GM23338 (cell line): Measurements from ENCODE around the gene SPAG16. TPM values are rescaled to one million over a fixed set of nuclear protein-coding genes. Genes with fewer than 3 reads are reported as not detected.

Experiments
- ATAC-seq: fragments of 200-7000 bp; cut with Tn5 transposase; 3 replicates; pipeline ENCODE4 v1.9.1; 2020
- DNase-seq: peaks from one replicate; pipeline ENCODE4 v3.0.0-alpha.2; 2015; ENCODE audit warnings: low spot score
- H2AFZ ChIP-seq: fragments of 200-600 bp; sonication (generic); 2 replicates; pipeline ENCODE4 v1.8.0; 2016; ENCODE audit warnings: antibody characterized with exemption, mild to moderate bottlenecking, moderate library complexity
- H3F3A ChIP-seq: fragments of 200-600 bp; sonication (generic); replicated peaks from 2 replicates; pipeline ENCODE4 v1.8.0; 2017; ENCODE audit warnings: antibody characterized with exemption, mixed run types, low read depth
- H3K27ac ChIP-seq: fragments of 200-600 bp; sonication (generic); 2 replicates; pipeline ENCODE4 v1.6.1; 2016; ENCODE audit warnings: low read depth
- H3K27me3 ChIP-seq: fragments of 200-600 bp; sonication (generic); 2 replicates; pipeline ENCODE4 v1.8.0; 2016; ENCODE audit warnings: mild to moderate bottlenecking, mixed run types, moderate library complexity; ENCODE audit not compliant: insufficient read depth
- H3K36me3 ChIP-seq: fragments of 200-600 bp; sonication (generic); 2 replicates; pipeline ENCODE4 v1.8.0; 2016; ENCODE audit warnings: mild to moderate bottlenecking; ENCODE audit not compliant: insufficient read depth
- H3K4me1 ChIP-seq: fragments of 200-600 bp; sonication (generic); 2 replicates; pipeline ENCODE4 v1.8.0; 2016; ENCODE audit warnings: mild to moderate bottlenecking, moderate library complexity; ENCODE audit not compliant: insufficient read depth
- H3K4me2 ChIP-seq: fragments of 200-600 bp; sonication (generic); 2 replicates; pipeline ENCODE4 v1.7.1; 2017; ENCODE audit warnings: mixed run types
- H3K4me3 ChIP-seq: fragments of 200-600 bp; sonication (generic); 2 replicates; pipeline ENCODE4 v1.6.1; 2016; ENCODE audit warnings: mixed run types
- H3K79me2 ChIP-seq: fragments of 200-600 bp; sonication (generic); replicated peaks from 2 replicates; pipeline ENCODE4 v1.8.0; 2017; ENCODE audit warnings: mild to moderate bottlenecking; ENCODE audit not compliant: insufficient read depth
- H3K9me2 ChIP-seq: fragments of 200-600 bp; sonication (generic); 2 replicates; pipeline ENCODE4 v1.8.0; 2017; ENCODE audit not compliant: insufficient read depth
- H4K20me1 ChIP-seq: fragments of 200-600 bp; sonication (generic); replicated peaks from 2 replicates; pipeline ENCODE4 v1.8.0; 2017; ENCODE audit warnings: mild to moderate bottlenecking; ENCODE audit not compliant: insufficient read depth
- H3K27ac Mint-ChIP-seq: 2 replicates; pipeline ENCODE4 v1.8.0; 2020; ENCODE audit warnings: inconsistent platforms, mild to moderate bottlenecking, moderate library complexity, mixed read lengths
- H3K27me3 Mint-ChIP-seq: 3 replicates; pipeline ENCODE4 v1.8.0; 2022; ENCODE audit warnings: low read depth, mild to moderate bottlenecking, moderate library complexity, mixed read lengths, inconsistent platforms; ENCODE audit not compliant: insufficient read depth, poor library complexity
- H3K36me3 Mint-ChIP-seq: 3 replicates; pipeline ENCODE4 v1.8.0; 2021; ENCODE audit warnings: low read depth, mild to moderate bottlenecking, inconsistent platforms, moderate library complexity, mixed read lengths
- H3K4me1 Mint-ChIP-seq: 3 replicates; pipeline ENCODE4 v1.8.0; 2020; ENCODE audit warnings: mild to moderate bottlenecking, inconsistent platforms, mixed read lengths
- H3K4me3 Mint-ChIP-seq: 3 replicates; pipeline ENCODE4 v1.8.0; 2021; ENCODE audit warnings: moderate library complexity, mild to moderate bottlenecking, inconsistent platforms, mixed read lengths
- H3K9me3 Mint-ChIP-seq: 3 replicates; pipeline ENCODE4 v1.8.0; 2020; ENCODE audit warnings: moderate library complexity, mild to moderate bottlenecking, inconsistent platforms, mixed read lengths
- CREB1 ChIP-seq: fragments of 250-450 bp; sonication (Bioruptor Pico); IDR thresholded peaks from 2 replicates; pipeline ENCODE4 v1.5.0; 2020; ENCODE audit warnings: low read depth, mild to moderate bottlenecking, moderate library complexity
- CTCF ChIP-seq, 2 experiments: fragments of 200-600 bp in 1 of 2; sonication (generic) in 1 of 2; conservative IDR thresholded peaks; 2 replicates each; pipeline versions ENCODE4 v1.5.1 to v1.6.1; 2016 to 2017; ENCODE audit warnings: antibody characterized with exemption in 2 of 2, low read depth in 2 of 2, mild to moderate bottlenecking in 2 of 2, moderate library complexity in 1 of 2
- ETS1 ChIP-seq: IDR thresholded peaks from 2 replicates; pipeline ENCODE4 v1.6.1; 2016; ENCODE audit warnings: antibody characterized with exemption
- EZH2 ChIP-seq: fragments of 200-600 bp; sonication (generic); IDR thresholded peaks from one replicate; pipeline ENCODE4 v1.8.0; 2017; ENCODE audit warnings: antibody characterized with exemption, mild to moderate bottlenecking, low read depth; ENCODE audit not compliant: unreplicated experiment
- EZH2phosphoT487 ChIP-seq: fragments of 200-600 bp; sonication (generic); IDR thresholded peaks from one replicate; pipeline ENCODE4 v1.8.1; 2018; ENCODE audit warnings: antibody characterized with exemption; ENCODE audit not compliant: unreplicated experiment
- JUNB ChIP-seq: IDR thresholded peaks from one replicate; pipeline ENCODE4 v1.6.1; 2016; ENCODE audit warnings: antibody characterized with exemption; ENCODE audit not compliant: unreplicated experiment
- NANOG ChIP-seq: IDR thresholded peaks from 2 replicates; pipeline ENCODE4 v1.6.1; 2016; ENCODE audit warnings: antibody characterized with exemption, borderline replicate concordance
- POLR2AphosphoS5 ChIP-seq: IDR thresholded peaks from 2 replicates; pipeline ENCODE4 v1.6.1; 2016; ENCODE audit warnings: antibody characterized with exemption, low read depth
- REST ChIP-seq: IDR thresholded peaks from one replicate; pipeline ENCODE4 v1.6.1; 2018; ENCODE audit warnings: antibody characterized with exemption; ENCODE audit not compliant: unreplicated experiment
- STAT1 ChIP-seq: IDR thresholded peaks from one replicate; pipeline ENCODE4 v1.6.1; 2016; ENCODE audit warnings: antibody characterized with exemption; ENCODE audit not compliant: unreplicated experiment
- ZNF114 ChIP-seq: fragments of 250-450 bp; sonication (Bioruptor Pico); IDR thresholded peaks from 2 replicates; pipeline ENCODE4 v1.5.0; 2020; ENCODE audit warnings: mild to moderate bottlenecking, moderate library complexity
- ZNF331 ChIP-seq: fragments of 250-450 bp; sonication (Bioruptor Pico); IDR thresholded peaks from 2 replicates; pipeline ENCODE4 v1.5.0; 2020; ENCODE audit warnings: low read depth, mild to moderate bottlenecking, moderate library complexity
- ZNF462 ChIP-seq: fragments of 250-450 bp; sonication (Bioruptor Pico); IDR thresholded peaks from 2 replicates; pipeline ENCODE4 v1.5.0; 2020; ENCODE audit warnings: mild to moderate bottlenecking, moderate library complexity
- polyA plus RNA-seq: library from polyadenylated mRNA; unstranded; fragments of >200 nt; fragmentation: Nextera tagmentation; extraction: Ambion mirVana; gene quantifications from 2 replicates; pipeline ENCODE4 v1.2.1, GENCODE V29; 2016
- total RNA-seq: library from RNA; depleted of rRNA; stranded (reverse); fragments of >200 nt; shearing (Covaris generic); gene quantifications from 2 replicates; pipeline ENCODE4 v1.2.3, GENCODE V29; 2014

SPAG16 gene
- total and polyA plus RNA-seq, 2 experiments from 2014 or later: 19.7 to 47.8 TPM

GRCh38 chr2:213989207-213989606, 704.9 kb downstream of the SPAG16 start:
- Histone ChIP-seq H4K20me1 (no peaks in the 10 kb centered on the region), H2AFZ (no peak overlapping the region), H3F3A (no peaks in the 10 kb centered on the region), H3K4me3 (no peak overlapping the region), H3K4me1 (0 out of 2 replicates have a peak, but pooled peaks cover 5% of the 10 kb centered on the region), H3K4me2 (no peak overlapping the region), H3K36me3 (no peaks in the 10 kb centered on the region), H3K79me2 (no peaks in the 10 kb centered on the region), H3K27ac (no peak overlapping the region), H3K27me3 (no peaks in the 10 kb centered on the region), H3K9me2 (no peaks in the 10 kb centered on the region; the same call in 1 of the 2 replicates)
- ATAC-seq: no peak
- H3K27me3 Mint-ChIP-seq: no peaks in the 10 kb centered on the region
- H3K27ac Mint-ChIP-seq: no peak overlapping the region
- H3K4me1 Mint-ChIP-seq: peaks cover 8% of the 10 kb centered on the region; the same call in 2 of the 3 replicates
- no peaks in the 10 kb centered on the region for H3K9me3 Mint-ChIP-seq
- H3K36me3 Mint-ChIP-seq: no peaks in the 10 kb centered on the region
- DNase-seq: no peak
- TF ChIP-seq CREB1 (CRISPR knock-in tag): no peak
- TF ChIP-seq EZH2: no peak
- TF ChIP-seq ZNF114: no peak
- no peak for TF ChIP-seq EZH2phosphoT487
- TF ChIP-seq NANOG: no peak
- no peak for TF ChIP-seq POLR2AphosphoS5
- TF ChIP-seq ZNF462 (CRISPR knock-in tag): no peak
- no peak for TF ChIP-seq ZNF331
- no peak for TF ChIP-seq CTCF (conservative IDR thresholded peaks at IDR 0.05; ENCODE audit: low read depth in 2 of 2)
- TF ChIP-seq ETS1: no peak
- TF ChIP-seq JUNB: no peak
- no peak for TF ChIP-seq STAT1
- no peak for TF ChIP-seq REST
- H3K4me3 Mint-ChIP-seq: no peak overlapping the region
